GM15510 (cell line): Measurements from ENCODE around the gene KCNMA1.

Experiments
- POLR2A ChIP-seq: IDR thresholded peaks from 3 replicates; pipeline ENCODE4 v1.6.1; 2011; ENCODE audit warnings: borderline replicate concordance; ENCODE audit not compliant: insufficient read length; ENCODE audit errors: extremely low read depth

Gene KCNMA1

DNA sequence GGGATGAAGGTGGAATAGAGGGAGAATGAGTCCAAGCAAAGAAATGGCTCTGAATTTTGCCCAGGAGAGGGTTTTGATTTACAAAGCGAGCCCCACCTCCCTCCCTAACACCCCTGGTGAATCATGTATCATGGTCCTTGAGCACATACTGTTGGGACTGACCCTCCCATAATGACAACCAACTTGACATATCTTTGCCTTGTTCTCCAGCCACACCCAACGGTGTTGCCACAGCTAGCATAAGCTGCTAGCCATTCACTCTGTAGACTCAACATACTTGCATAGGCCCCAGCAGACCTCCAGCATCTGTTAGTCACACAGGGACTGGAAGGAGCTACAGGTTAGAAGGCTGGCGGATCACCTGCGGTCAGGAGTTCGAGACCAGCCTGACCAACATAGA lies 538.5 kb downstream of the KCNMA1 start:
- no peak for TF ChIP-seq POLR2A

DNA sequence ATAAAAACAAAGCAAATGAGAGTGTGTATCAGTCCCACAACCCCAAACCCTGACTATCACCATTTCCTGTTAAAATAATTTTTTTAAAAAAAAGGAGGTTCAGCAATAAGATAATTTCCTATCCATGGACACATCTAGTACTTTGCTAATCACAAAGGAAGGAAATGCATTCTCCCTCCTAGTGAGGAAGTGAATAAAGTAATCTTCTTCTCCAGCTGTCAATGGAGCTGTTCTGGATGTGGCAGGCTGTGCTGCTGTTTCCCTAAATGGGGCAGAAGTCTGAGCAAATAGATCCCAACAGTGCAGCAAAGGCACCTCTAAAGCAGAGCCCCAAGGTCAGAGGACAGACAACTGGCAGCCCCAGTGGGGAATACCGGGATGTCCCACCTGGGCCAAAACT lies 540.0 kb downstream of the KCNMA1 start:
- TF ChIP-seq POLR2A = no peak

DNA sequence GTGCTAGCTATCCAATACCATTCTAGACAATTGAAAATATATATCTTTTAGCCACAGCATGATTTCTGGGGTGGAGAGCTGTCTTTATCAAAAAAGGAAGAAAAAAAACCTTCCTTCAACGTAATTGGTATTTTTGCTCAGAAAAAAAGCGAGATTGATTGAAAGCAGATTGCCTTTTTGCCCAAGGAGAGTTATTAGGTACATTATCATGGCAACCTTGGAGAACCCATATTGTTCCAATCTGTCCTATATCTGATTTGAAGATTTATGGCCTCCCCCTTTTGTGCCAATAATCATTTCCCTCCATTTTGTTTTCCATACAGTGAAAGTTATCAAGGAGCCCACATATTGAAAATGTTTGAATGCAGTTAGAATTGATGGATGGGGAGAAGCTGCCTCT lies 544.5 kb downstream of the KCNMA1 start:
- TF ChIP-seq POLR2A = no peak

DNA sequence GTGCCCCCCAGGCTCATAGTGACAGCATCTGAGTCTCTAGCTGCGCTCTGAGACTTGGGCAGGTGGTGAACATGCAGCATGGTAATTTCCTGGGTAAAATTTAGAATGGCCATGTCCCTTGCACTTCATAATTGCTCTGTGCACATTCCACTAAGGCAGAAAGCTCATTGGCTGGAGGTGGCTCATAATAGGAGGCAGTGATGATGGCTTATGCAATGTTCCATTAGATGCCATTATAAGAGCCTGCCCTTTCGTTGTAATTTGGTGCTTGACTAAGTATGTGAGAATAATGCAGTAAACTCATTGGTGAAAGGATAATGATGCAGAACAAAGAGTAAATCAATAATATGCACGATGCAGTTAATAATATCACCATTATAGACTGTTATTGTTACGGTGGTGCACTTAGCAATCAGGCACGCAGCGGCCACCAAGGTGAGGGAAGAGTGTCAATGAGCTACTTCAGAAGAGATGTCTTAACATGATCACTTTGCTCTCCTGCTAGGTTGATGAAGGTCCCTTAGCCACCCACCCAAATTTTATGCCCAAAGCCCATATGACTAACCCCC lies 545.9 kb downstream of the KCNMA1 start:
- TF ChIP-seq POLR2A = no peak

DNA sequence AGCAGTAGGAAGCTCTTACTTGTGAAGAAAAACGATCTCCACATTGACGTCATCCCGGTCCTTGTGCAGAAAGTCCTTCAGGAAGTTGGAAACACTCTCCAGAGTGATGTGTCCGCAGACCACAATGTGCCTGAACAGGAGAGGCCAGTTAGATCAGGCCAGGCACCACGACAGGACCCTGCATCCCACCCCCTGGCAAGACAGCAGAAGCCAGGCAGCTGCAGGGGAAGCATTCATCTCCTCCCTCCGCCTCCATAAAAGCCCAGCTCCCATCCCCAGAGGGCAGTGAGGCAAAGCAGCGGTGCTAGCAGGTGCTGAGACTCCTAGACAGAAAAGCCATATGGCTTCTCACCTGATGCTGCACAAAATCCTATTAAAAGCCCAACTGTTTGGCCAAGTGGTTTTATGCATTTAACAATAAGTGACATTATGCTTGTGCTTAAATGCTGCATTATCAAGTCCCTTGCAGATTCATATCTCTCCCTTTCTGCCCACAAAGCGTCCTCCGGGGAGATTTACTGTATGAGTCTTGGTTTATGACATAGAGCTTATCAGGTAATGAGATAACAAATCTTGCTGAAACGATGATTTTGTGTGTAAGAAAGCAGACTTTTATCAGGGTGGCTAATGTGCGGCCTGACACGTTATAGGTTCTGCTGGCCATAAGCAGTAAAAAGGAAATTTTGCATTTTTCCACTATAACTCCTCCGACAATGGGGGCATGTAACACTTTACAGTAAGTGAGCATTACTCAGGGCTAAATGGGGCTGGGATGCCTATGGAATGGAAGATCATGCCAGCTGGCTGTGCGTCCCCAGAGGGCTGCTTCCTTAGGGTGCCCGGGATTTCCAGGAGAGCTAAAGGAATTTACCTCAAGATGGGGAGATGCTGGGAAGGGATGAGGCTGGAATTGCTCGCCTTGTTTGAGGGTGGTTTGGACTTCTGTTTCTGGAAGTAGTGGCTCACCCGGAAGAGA lies 546.9 kb downstream of the KCNMA1 start:
- TF ChIP-seq POLR2A = no peak

DNA sequence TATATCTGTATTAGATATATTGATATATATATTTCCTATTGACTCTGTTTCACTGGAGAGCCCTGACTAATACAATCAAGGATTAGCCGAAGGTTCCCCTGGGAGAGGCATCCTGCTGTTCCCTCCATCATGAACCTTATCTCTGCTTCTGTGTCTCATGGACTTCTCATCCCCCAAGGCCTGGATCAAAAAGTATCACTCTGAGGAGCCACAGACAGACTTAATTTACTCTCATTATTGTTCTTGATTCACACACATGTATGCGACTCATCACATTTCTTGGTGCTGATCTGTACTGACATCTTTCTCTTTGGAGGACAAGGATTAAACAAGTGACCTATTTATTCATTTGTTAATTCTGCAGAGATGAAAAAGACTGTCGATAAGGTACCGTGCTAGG lies 550.2 kb downstream of the KCNMA1 start:
- no peak for TF ChIP-seq POLR2A

DNA sequence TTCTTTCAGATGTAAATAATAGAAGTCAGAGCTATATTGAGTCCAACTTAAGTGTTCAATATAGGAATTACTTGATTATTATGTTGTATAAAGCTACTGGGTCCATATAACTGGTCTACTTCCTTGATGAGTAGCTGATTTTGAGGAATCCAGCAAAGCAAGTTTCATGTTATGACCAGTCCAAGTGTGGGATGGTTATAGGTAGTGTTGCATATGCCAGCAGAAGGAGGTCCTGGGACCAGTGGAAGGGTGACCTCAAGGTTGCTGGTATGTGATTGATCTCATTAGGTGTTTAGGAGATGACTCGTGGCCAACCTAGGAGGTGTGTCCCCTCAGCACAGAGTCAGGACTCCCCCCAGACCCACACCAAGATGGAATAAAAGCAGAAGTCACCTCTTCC lies 551.5 kb downstream of the KCNMA1 start:
- TF ChIP-seq POLR2A = no peak

DNA sequence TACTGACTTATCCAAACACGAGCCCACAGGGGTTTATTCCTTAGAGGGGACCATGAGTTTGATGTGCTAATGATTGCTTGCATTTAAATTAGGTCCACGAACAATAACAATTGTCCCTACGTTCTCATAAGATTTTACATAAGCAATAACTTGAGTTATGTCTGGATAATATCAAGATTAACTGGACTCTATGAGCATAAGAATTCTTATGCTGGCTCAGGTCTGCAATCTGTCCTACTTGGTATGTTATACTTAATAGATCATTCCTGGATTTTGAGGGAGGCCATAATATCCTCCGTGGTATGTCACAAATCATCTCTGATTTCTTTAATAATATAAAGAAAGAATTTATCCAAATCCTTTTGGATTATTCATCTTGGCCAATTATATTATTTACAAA lies 552.3 kb downstream of the KCNMA1 start:
- no peak for TF ChIP-seq POLR2A

DNA sequence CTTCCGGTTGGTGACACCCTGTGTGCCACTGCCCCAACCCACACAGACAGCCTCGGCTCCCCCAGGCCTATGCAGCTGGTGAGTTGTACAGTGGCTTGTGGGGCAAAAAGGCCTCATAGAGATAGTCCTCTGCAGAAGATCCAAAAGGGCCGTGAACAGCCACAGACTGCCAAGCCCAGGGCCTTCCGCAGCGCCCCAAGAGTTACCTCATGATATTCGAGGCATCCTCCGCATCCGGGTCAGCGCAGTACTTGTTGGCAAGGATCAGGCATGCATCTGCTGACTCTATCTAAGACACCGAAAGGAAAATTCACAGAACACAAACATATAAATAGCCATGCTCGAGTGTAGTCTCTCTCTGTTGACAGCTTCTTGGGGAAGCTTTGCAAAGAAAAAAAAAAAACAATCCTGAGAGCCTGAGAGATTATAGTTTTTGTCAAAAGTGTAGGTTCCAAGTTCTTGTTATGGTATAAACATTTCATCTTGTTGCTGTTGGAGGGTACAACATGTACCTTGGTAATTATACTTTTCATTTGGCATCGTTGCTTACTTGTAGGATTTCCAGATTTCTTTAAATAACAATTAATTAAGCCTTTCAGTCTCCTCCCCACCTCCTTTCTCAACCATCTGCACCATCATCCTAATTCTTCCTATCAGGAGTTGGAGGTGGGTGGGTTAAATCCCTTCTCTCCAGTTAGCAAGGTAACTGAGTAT lies 553.0 kb downstream of the KCNMA1 start:
- TF ChIP-seq POLR2A = no peak

DNA sequence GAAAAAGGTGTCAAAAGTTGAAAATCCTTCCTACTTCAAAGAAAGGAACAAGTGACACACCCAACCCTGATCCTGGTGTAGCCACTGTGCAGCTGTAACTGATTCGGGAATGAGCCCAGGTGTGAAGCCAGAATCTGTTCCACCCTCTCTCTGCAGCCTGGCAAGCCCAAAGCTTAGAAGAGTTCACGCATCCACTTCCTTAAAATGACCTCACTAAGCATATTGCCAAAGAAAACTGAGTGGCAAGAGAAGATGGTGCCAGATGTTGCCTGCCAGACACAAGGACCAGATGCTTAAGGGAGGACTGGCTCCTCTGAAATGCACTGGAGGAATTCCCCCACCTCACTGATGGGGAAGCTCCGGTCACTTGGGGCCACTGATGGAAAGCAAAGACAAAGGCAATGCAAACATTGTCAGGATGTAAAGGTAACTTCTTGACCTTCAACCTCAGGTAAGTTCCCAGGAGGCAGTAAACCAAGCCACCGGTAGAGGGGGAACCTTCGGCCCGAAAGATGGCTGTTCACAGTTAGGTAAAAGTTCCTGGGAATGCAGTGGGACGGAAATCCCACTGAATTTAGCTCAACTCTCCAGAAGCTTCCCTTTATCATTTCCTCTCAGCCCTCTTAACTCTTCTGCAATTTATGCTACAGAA lies 554.9 kb downstream of the KCNMA1 start:
- no peak for TF ChIP-seq POLR2A

DNA sequence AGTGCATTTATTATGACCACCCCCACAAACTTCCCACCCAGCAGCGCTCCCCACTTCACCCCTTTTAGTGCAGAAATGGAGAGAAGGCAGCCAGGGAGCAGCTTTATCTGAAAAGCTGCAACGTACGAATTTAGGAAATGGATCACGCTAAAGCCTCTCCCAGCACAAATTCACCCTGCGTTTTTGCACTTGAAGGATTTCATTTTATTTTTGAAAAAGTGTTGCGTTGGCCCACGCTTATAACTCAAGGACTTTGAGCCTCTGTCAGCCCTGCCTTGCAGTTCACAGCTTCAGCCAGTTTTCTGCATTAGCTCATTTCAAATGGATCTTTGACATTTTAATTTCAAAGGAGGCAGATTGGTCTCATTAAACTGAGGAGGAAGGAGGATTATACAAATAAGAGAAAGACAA lies 556.1 kb downstream of the KCNMA1 start:
- no peak for TF ChIP-seq POLR2A

DNA sequence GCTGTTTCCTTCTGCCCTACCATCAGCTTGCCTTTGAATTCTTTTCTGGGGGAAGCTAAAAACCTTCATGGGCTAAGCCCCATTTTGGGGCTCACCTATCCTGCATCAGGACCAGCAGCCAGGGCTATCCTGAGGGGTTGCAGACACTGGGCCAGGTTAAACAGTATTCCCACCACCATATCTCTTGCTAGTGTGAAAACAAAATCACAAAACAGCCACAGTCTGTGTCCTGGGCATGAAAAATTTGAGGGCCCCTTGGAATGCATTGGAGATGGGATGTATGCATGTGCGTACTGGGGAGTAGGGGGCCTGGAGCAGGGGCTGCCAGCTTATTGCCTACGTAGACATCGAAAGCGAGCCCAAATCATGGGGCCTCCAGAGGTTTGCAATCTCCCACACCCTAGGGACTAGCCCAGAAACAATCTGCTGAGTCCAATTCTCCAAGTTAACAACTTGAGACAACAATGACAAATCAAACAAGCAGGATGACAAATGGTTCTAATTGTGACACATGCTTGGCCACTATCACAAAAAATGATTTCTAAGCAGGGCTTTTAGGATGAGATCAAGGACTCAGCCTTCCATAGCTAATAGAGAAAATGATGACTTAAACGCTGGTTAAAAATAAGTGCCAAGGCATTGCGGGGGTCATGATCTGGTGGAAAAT lies 557.1 kb downstream of the KCNMA1 start:
- TF ChIP-seq POLR2A = no peak

DNA sequence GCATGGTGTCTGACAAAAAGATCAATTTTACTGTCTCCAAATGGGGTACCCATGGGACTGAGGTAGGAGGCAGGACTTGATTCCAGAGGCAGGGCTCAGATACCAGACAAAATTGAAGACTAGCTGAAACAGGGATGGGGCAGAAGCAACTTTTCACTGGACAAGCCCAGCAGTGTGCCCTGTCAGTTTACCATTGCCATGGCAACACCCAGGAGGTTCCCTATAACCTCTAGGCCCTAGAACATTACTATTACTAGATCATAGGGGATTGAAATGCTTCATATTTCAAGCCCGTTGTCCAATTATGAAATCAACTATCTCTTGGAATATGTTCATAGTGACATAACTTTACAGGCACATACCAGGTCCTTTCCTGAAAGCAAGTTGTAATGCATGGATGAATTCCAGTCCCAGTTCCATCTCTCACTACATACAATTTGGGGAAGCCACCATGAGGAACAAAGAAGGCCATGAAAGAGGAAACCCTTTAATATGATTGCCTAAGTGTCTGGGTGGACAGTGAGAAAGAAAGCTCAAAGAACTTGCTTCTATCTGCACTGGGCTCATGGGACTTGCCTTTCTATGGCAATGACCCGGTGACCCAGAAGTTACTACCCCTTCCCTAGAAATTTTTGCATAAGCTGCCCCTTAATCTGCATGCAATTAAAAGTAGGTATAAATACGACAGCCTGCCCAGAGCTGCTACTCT lies 557.9 kb downstream of the KCNMA1 start:
- no peak for TF ChIP-seq POLR2A

DNA sequence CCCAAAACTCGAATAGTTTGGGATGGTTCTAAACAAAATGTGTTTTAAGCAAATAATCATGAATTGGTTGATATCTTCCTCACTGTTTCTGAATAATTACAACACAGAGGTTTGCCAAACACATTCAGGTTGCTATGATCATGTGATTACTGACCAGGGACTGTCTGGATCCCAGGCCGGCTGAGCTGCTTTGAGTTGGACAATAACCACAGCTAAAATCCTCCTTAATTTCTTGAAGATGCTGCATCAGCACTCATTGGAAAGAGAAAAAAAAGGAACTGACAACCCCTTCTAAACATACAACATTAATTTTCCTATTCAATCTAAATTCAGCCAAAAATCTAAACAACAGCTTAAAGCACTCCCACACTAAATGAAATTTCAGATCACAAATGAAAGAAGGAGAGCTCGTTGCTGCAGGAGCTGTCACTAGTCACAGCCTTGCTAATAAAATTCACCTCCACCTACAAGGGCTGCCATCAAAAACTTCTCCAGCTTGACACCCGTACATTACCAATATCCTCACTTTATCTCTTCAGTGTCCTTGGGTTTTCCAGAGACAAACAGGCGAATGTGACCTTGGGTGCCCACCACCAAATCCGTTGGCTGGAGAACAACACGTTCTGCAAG lies 560.2 kb downstream of the KCNMA1 start:
- TF ChIP-seq POLR2A = no peak

DNA sequence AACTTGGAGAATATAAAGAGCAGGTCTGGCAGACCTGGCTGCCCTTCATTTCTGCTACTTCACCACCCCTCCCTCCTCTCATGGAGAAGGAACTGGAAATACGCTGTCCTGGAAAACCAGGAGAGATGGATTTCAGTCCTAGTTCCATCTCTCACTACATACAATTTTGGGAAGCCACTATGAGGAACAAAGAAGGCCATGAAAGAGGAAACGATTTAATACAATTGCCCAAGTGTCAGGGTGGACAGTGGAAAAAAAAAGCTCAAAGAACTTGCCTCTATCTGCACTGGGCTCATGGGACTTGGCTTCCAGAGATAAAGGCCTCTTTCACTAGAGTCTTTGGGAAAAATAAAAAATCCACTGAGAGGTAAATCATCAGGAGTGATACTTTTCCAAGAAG lies 561.7 kb downstream of the KCNMA1 start:
- no peak for TF ChIP-seq POLR2A
